ENCODE results near the gene UBN2.

Gene UBN2

GRCh38 chr7:139286144-139286543 lies 55.1 kb downstream of the UBN2 start:
- no peak overlapping the region for H3K4me3 ChIP-seq (ENCODE audit: low read length)
- H3K79me2 ChIP-seq (ENCODE audit: low read length): no peaks in the 10 kb centered on the region
- H3K4me2 ChIP-seq (ENCODE audit: low read length): no peak overlapping the region
- no peak overlapping the region for H2AFZ ChIP-seq (ENCODE audit: low read depth, low read length)
- H3K9ac ChIP-seq (ENCODE audit: low read length): no peak overlapping the region
- H3K9me3 ChIP-seq (ENCODE audit: insufficient read depth, low read length): no peaks in the 10 kb centered on the region
- no peaks in the 10 kb centered on the region for H3K27me3 ChIP-seq (ENCODE audit: low read depth, low read length)
- H3K4me1 ChIP-seq (ENCODE audit: low read length): no peaks in the 10 kb centered on the region
- H3K27ac ChIP-seq (ENCODE audit: low read length): no peak overlapping the region
- TF ChIP-seq EZH2phosphoT487 (IDR thresholded peaks at IDR 0.05; ENCODE audit: low read depth) (no peak), CTCF (IDR thresholded peaks at IDR 0.05; ENCODE audit: low read depth, low read length) (no peak)
- H4K20me1 ChIP-seq (ENCODE audit: insufficient read depth, low read length): no peaks in the 10 kb centered on the region
- H3K36me3 ChIP-seq (replicated peaks; ENCODE audit: low read depth, low read length): peaks cover 21% of the 10 kb centered on the region

- Histone ChIP-seq H3K9me3 (ENCODE audit: insufficient read depth, low read length) (no peaks in the 10 kb centered on the region), H3K4me1 (ENCODE audit: low read length) (no peaks in the 10 kb centered on the region), H3K4me3 (ENCODE audit: low read length) (no peak overlapping the region), H3K27me3 (ENCODE audit: low read depth, low read length) (no peaks in the 10 kb centered on the region), H3K36me3 (replicated peaks; ENCODE audit: low read depth, low read length) (peaks cover 7% of the 10 kb centered on the region), H2AFZ (ENCODE audit: low read depth, low read length) (no peak overlapping the region), H3K4me2 (ENCODE audit: low read length) (no peak overlapping the region), H4K20me1 (ENCODE audit: insufficient read depth, low read length) (no peaks in the 10 kb centered on the region), H3K9ac (ENCODE audit: low read length) (no peak overlapping the region), H3K27ac (ENCODE audit: low read length) (no peak overlapping the region), H3K79me2 (ENCODE audit: low read length) (no peaks in the 10 kb centered on the region)
- TF ChIP-seq CTCF (IDR thresholded peaks at IDR 0.05; ENCODE audit: low read depth, low read length): no peak
- TF ChIP-seq EZH2phosphoT487 (IDR thresholded peaks at IDR 0.05; ENCODE audit: low read depth): no peak
Measured at GRCh38 chr7:139292821-139293220, 61.8 kb downstream of the UBN2 start.

- H4K20me1 ChIP-seq (ENCODE audit: insufficient read depth, low read length): no peaks in the 10 kb centered on the region
- H3K36me3 ChIP-seq (replicated peaks; ENCODE audit: low read depth, low read length): peaks cover 7% of the 10 kb centered on the region
- H3K27ac ChIP-seq (ENCODE audit: low read length): no peak overlapping the region
- no peak overlapping the region for H2AFZ ChIP-seq (ENCODE audit: low read depth, low read length)
- no peaks in the 10 kb centered on the region for H3K79me2 ChIP-seq (ENCODE audit: low read length)
- H3K4me2 ChIP-seq (ENCODE audit: low read length): no peak overlapping the region
- H3K4me3 ChIP-seq (ENCODE audit: low read length): no peak overlapping the region
- no peaks in the 10 kb centered on the region for H3K9me3 ChIP-seq (ENCODE audit: insufficient read depth, low read length)
- H3K27me3 ChIP-seq (ENCODE audit: low read depth, low read length): no peaks in the 10 kb centered on the region
- H3K4me1 ChIP-seq (ENCODE audit: low read length): no peaks in the 10 kb centered on the region
- H3K9ac ChIP-seq (ENCODE audit: low read length): no peak overlapping the region
- TF ChIP-seq CTCF (IDR thresholded peaks at IDR 0.05; ENCODE audit: low read depth, low read length) (no peak), EZH2phosphoT487 (IDR thresholded peaks at IDR 0.05; ENCODE audit: low read depth) (no peak)
Measured at GRCh38 chr7:139293534-139293933, 62.5 kb downstream of the UBN2 start.

- TF ChIP-seq CTCF (IDR thresholded peaks at IDR 0.05; ENCODE audit: low read depth, low read length) (no peak), EZH2phosphoT487 (IDR thresholded peaks at IDR 0.05; ENCODE audit: low read depth) (no peak)
- no peak overlapping the region for H3K4me3 ChIP-seq (ENCODE audit: low read length)
Measured at GRCh38 chr7:139294241-139294640, 63.2 kb downstream of the UBN2 start.

More at GRCh38 chr7:139294241-139294640, 63.2 kb downstream of the UBN2 start:
- no peak overlapping the region for H3K27ac ChIP-seq (ENCODE audit: low read length)
- no peak overlapping the region for H3K4me2 ChIP-seq (ENCODE audit: low read length)
- H3K9me3 ChIP-seq (ENCODE audit: insufficient read depth, low read length): no peaks in the 10 kb centered on the region
- no peaks in the 10 kb centered on the region for H3K4me1 ChIP-seq (ENCODE audit: low read length)
- H3K79me2 ChIP-seq (ENCODE audit: low read length): no peaks in the 10 kb centered on the region
- H3K9ac ChIP-seq (ENCODE audit: low read length): no peak overlapping the region
- no peak overlapping the region for H2AFZ ChIP-seq (ENCODE audit: low read depth, low read length)
- no peaks in the 10 kb centered on the region for H3K27me3 ChIP-seq (ENCODE audit: low read depth, low read length)
- H3K36me3 ChIP-seq (replicated peaks; ENCODE audit: low read depth, low read length): peaks cover 8% of the 10 kb centered on the region
- H4K20me1 ChIP-seq (ENCODE audit: insufficient read depth, low read length): no peaks in the 10 kb centered on the region

Data from OCI-LY3 (cell line).